IMR-90 (cell line): ENCODE results near the gene GALNT7.
"Not testable (repeated sequence)": the region's sequence is repeated elsewhere in the genome, so short reads cannot be mapped to it uniquely, and the experiment has no call there.

Source experiments
- BHLHE40 ChIP-seq: fragments of 150-350 bp; IDR thresholded peaks from 2 replicates; pipeline ENCODE4 v1.6.1; 2016; ENCODE audit warnings: mild to moderate bottlenecking, low read depth, low read length
- CEBPB ChIP-seq: IDR thresholded peaks from 2 replicates; pipeline ENCODE4 v1.6.1; 2012; ENCODE audit warnings: low read depth, low read length, improper control_type of control experiment
- CTCF ChIP-seq: conservative IDR thresholded peaks from 2 replicates; pipeline ENCODE4 v1.5.1; 2012; ENCODE audit warnings: mild to moderate bottlenecking, low read depth, low read length, improper control_type of control experiment
- FOS ChIP-seq: fragments of 150-350 bp; IDR thresholded peaks from 2 replicates; pipeline ENCODE4 v1.6.1; 2016; ENCODE audit warnings: low read depth, low read length
- MXI1 ChIP-seq: IDR thresholded peaks from 2 replicates; pipeline ENCODE4 v1.6.1; 2012; ENCODE audit warnings: low read depth, mild to moderate bottlenecking, low read length, moderate library complexity, borderline replicate concordance
- POLR2A ChIP-seq: IDR thresholded peaks from 2 replicates; pipeline ENCODE4 v1.6.1; 2012; ENCODE audit warnings: mild to moderate bottlenecking, low read depth, low read length
- RAD21 ChIP-seq: IDR thresholded peaks from 2 replicates; pipeline ENCODE4 v1.6.1; 2012; ENCODE audit warnings: low read length, improper control_type of control experiment
- RCOR1 ChIP-seq: IDR thresholded peaks from 2 replicates; pipeline ENCODE4 v1.6.1; 2012; ENCODE audit warnings: mild to moderate bottlenecking, low read length, improper control_type of control experiment; ENCODE audit not compliant: insufficient replicate concordance

DNA sequence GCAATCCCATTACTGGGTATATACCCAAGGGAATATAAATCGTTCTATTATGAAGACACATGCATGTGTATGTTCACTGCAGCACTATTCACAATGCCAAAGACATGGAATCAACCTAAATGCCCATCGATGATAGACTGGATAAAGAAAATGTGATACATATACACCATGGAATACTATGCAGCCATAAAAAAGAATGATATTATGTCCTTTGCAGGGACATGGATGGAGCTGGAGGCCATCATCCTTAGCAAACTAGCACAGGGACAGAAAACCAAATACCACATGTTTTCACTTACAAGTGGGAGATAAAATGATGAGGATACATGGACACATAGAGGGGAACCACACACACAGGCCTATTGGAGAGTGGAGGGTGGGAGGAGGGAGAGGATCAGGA, 49.8 kb upstream of the GALNT7 start:
- TF ChIP-seq CEBPB, POLR2A, RCOR1, CTCF, MXI1, FOS, RAD21, BHLHE40: not testable (repeated sequence)
